GM04504 (cell line): ENCODE measurements around the gene GPR18.
A peak's percentile ranks its signal among the peaks of the same experiment; 100 is the strongest.

Source experiments
- DNase-seq: peaks from one replicate; pipeline ENCODE4 v3.0.0-alpha.2; 2012; ENCODE audit warnings: low read depth

Gene GPR18, protein sequence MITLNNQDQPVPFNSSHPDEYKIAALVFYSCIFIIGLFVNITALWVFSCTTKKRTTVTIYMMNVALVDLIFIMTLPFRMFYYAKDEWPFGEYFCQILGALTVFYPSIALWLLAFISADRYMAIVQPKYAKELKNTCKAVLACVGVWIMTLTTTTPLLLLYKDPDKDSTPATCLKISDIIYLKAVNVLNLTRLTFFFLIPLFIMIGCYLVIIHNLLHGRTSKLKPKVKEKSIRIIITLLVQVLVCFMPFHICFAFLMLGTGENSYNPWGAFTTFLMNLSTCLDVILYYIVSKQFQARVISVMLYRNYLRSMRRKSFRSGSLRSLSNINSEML

DNA sequence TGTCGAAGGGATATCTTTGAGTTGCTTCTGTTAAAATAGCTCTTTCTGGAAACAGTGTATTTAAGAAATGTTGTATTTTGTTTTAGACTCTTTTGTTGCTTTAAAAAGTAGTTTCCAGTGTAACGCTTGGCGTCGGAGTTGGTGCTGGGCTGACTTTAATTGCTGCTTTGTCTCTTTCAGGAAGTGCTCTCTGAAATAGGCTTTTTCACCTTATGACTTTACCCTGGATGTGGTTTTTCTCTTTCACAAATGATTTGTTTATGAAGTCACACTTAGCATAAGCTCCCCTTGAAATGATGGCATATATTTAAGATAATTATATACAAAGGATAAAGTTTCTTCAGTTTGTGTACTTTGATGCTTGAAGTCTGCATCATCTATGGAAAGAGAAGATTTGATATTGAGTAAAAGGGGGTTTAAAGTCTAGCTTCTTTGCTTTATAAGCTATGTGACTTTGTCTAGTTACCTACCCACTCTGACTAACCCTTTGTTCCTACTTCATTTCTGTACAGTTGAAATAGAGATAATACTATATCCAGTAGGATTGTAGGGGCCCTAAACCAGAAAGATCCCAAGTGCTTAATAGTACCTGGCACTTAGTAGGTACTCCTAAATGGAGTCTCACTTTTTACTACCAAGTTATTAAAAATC lies at the start of gene GPR18:
Gene GPR18, minus strand, starts transcription at position 170 of the 651 bp plus-strand sequence. CDS start 2,507 bp downstream, outside the sequence.
- DNase-seq = no peak

DNA sequence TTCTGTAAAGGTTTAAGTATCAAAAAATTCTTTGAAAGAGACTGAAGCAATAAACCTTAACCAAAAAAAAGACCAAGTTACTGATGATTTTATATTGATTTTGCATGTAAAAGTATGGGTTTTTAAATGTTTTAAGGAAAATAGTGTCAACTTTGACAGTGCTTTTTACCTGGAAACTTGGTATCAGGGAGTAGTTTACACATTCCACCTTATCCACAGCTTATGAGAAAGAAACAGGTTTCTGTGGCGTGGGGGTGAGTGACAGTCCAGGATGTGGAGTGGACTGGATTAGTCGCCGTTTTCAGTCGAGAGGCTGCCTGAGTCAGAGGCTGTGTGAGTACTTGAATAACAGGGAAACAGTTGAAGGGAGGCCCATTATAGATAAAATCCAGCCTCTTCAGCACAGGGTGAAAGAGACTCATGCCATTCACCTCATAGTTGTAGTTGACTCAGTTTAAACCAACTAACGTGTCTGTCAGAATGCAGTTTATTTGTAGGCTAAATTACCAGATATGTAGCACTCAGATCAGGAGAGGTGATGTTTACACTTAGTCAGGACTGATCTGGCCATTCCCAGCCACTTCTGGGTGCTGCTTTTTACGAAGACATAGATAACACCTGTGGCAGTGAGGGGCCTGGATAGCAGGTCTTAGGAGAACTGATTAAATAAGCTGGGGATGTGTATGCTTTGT lies 49.6 kb upstream of the GPR18 start:
- peak; percentile 52 for DNase-seq

DNA sequence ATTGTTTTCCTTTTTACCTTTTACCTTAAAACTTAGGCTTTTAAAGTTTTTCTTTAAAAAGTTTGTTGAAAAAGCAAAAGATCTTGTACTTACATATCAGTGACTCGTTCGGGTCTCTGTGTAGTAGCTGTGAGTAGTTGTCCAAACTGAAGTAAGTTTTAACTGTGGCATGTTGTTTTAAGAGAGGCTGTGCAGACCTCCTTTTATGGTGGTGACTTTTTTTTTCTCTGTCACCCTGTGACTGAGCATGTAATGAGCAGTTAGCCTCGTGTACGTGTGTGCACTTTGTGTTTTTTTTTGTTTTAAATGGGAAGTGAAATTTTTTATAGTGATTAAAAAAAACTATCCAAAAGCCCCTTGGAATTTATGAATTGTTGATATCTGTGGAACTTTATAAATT lies 49.1 kb upstream of the GPR18 start, which contains the start of gene GPR183:
Gene GPR183, minus strand, starts transcription at position 153 of the 400 bp plus-strand sequence. CDS start 11,254 bp downstream, outside the sequence.
- no peak for DNase-seq

DNA sequence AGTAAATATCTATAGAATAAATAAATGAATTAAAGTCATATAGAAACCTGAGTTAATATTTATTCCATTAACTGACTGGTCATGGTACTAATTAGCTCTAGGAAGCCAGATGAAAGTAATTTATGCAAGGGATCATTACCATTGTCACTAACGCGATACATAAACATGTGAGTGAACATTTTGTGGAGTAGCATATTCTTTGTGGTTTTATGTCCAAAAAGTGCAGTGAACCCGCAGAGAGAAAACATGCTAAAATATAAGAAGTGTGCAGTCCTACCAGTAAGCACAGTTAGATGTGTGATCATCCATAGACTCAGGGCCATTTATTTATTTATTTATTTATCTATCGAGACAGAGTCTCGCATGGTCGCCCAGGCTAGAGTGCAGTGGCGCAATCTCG lies 47.4 kb upstream of the GPR18 start:
- no peak for DNase-seq

DNA sequence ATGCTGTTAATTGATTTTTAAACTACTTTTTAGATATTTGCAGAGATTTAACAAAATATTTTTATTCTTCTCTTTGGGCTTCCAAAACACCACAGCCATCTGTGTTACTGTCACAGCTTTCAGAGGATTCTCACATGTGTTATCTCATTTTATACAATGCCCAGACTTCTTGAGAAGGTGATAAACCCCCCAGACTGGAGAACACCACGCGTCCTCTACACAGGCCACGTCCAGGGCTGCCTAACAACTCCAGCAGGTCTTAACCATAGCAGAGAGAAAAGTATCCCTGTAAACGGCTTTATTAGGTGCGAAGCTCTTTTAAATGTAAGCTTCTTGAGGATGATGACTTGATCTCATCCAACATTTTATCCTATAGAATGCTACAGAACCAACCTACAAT lies 47.0 kb upstream of the GPR18 start:
- no peak for DNase-seq

DNA sequence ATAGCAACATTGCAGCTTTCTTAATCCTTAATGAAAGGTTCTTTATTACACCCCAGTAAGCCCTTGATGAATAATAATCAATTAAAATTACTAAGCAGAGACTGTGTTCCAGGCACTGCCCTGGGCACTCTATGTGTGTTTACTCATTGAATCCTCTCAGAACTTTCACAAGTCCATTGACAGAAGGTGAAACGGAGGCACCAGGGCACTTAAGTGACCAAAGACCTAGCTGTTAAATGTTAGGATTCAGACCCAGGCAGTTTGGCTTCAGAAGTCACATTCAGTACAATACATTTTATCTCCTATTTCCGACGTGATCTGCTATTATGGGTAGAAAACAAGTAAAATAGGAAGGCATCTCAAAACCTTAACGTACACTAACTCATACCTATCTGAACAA lies 46.4 kb upstream of the GPR18 start:
- DNase-seq = no peak

DNA sequence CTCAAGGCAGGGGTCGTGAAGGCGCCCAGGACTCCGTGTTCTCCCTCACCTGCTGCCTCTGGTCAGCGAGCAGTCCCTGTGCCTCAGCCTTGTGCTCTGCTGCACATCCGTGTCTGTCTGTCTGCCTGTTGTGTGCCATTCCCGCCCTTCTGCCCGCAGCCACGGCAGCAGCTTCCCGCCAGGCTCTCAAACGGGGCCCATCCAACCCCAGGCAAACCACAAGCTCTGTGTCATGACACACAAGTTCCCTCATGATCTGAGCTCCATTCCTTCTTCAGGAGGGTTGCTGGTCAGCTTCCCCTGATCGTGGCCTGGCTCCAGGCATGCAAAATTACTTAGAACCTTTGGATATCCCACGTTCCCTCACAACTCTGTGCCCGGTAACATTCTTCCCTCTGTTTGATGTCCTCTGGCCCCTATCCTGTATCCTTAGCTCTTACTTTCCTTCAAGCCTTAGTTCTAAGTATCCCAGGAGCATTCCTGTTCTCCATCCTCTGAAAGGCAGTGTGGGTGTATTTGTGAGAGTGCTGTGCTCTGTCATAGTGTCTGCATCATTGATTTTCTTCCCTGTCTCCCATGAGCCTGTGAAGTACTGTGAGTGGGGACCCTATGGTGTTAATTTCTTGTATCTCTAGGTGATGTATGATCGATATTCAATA lies 45.8 kb upstream of the GPR18 start:
- no peak for DNase-seq

DNA sequence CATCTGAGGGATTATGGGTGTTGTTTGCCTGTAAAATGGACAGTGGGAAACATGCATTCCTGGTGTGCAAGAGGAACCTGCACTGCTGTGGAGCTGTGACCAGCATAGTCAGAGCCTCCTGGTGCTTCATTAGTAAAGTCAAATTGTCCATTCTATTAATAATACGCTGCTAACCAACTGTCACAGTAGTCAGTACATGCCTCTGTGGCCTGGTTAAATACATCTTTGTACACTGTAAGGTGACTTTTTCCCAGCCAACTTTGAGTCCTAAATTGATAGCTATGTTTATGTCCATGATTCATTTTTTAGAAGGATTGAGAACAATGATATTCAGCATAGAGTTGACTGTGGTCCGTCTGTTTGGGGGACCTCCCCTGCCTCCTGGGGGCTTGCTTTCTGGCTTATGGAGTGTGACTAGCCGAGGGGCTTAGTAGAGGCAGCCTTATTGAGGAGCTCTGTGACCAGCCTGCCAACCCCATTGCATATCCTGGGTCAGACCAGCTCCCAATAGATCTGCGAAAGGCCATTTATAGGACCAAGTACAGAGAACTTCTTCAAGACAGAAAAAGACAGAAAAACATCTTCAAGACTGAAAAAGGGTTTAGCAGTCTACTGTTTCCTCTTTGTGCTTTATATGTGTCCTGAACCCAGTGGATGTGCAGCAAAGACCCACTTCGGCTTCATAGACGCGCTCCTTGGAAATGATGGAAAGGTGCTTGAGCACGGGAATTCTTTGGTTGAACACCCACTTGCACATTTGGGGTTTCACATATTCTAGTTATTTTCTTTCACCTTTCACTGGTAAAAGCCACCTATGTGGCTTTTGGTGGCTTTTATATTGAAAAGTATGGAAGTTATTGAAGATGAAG lies 44.7 kb upstream of the GPR18 start:
- DNase-seq = no peak

DNA sequence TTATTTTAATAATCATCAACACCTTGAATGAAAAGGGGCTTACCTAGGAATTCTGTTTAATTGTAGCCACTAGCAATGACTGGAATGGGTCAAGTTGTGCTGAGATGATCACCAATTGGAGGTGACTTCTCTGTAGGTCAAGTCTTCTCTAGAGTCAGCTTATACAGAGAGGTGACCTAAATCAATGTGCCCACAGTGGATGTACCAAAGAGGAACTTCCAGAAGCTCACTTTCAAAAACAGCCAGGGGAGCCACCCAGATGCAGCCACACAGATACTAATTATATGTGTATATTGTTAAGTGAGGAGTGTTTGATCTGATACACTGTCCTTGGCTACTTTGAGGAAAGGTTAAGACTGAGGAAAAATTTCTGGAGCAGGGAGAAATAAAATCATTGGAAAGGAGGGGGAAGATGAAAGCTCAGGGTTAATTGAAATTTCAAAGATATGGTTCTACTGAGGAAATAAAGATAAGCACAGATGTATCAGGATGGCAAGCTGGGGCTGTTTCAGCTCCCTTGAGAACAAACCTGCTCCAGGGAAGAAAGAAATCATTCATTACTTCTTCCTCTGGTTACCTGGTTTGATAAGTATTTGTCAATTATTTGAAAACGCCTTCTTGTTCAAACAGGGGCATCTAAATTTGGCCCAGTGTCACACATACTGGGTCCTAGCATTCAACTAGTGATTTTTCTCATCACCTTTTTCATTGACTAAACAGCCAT lies 43.9 kb upstream of the GPR18 start:
- DNase-seq = no peak

DNA sequence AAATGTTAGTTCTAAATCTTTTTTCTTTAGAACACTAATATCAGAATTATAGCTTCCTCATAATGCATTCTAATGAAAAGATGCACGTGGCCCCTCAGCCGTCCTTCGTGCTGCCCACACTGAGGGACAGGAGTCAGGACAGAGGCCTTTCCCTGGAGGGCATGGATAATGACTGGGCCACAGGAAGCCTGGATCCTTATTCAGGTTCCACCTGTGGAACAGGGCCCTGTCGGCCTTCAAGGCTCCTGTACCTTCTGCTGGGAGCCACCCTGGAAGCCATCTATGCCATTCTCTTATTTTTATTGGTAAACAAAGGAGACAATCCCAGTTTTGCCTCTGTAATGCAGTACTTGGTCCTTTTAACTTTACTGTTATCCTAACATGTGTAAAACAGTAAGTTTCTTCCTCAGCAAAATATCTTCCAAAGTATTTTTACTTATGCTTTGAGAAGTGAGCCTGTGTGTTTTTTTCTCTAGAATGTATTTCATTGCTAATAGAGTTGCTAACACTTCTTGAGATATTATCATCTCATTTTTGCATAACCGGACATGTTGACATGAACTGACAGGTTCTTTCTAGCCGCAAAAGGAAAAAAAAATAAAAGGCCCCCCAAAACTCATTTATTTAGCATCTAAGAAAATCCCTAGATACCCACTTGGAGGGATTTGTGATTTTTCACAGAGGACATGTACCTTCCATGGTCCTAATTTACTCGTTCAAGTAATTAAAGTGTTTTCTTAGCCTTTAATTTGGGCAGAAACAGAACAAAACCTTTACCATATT lies 43.1 kb upstream of the GPR18 start:
- no peak for DNase-seq

DNA sequence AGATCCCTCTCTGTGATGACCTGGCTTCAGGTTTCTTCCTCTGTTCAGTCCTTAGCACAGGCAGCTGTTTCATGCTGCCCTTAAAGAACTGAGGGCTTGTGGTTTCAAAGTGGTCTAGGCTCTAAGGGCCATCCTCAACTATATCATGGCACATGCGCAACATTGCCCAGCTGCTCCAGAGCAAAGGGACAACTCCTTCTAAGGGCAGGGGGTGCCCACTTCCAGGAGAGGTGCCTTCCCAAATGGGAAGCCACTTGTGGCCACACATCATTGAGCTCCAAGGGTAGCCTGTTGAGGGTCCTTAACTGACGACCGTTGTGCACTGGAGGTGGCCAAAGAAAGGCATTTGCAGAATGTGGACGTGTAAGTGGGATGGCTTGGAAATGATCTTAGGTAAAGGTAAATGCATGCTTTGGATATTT lies 41.8 kb upstream of the GPR18 start:
- DNase-seq = no peak

DNA sequence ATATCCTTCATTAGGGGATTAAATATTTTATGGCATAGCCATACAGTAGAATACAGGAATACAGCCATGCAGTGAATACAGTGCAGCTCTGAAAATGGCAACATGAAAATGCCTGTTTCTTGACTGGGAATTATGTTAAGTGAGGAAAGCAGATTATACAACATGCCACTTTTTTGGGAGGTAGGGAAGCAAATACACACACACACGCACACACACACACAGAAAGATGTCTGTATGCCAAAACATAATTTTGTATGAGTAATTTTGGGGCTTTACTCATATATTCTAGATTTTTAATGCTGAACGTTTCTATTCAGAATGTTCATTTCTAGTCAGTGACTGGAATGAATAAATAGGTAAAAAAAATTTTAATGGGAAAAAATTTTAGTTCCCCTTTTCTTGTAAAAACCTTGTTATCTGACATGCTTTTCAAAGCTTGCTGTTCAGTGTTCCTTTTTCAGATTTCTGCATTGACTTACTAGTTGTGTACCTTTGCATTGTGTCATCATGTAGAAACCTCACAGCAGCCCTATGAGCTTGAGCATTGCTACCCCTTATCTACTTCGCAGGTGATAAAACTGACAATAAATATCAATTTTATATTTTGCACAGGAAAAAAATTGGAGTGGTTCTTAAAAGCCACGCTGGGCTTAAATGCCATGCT lies 41.2 kb upstream of the GPR18 start:
- no peak for DNase-seq

DNA sequence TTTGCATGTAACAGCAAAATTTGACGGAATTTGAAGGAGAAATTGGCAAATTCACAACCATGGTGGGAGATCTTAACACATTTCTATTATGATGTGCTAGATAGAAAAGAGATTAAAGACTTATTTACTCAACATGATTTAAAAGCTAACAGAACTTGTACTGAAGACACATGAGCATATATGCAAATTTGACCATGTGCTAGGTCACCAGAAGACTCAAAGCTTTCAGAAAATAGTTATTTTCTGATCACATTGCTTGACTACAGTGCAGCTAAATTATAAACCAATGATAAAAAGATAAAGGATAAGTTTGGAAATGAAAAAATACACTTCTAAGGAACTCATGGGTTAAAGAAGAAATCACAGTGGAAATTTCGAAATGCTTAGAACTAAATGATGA lies 39.9 kb upstream of the GPR18 start:
- DNase-seq = no peak

DNA sequence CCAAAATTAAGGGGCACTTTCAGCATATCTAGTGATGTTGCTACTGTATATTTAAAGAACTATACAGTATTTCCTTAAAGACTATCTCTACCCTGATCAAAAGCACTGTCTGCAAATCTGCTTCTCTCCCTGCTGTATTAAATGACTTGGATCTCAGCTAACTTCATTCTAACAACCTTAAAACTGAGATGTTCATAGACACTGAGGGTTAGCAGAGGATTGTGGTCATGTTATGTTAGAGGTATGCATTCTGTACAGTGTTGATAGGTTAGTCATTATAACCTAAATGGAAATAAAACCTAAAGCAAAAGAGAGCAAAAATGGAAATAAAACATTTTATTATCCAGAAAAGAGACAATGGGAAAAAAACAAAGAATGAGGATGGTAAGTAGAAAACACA lies 39.2 kb upstream of the GPR18 start:
- no peak for DNase-seq

DNA sequence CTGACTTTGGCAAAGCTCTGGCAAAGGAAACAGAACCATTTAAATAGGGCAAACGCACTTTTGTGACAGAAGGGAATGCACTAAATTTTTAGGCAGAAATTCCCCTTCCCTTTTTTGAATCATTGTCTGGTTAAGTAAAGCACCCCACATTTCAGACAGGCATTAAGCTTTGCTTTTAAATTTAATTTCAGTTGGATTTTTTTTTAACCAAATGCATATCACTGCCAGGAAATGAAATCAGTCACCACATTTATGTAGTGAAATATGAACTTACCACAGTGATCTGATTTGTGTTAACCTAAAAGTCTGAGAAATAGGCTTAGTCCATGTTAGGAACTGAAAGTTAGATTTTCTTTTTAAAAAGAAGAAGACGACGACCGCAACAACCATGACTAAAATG lies 38.2 kb upstream of the GPR18 start:
- no peak for DNase-seq

DNA sequence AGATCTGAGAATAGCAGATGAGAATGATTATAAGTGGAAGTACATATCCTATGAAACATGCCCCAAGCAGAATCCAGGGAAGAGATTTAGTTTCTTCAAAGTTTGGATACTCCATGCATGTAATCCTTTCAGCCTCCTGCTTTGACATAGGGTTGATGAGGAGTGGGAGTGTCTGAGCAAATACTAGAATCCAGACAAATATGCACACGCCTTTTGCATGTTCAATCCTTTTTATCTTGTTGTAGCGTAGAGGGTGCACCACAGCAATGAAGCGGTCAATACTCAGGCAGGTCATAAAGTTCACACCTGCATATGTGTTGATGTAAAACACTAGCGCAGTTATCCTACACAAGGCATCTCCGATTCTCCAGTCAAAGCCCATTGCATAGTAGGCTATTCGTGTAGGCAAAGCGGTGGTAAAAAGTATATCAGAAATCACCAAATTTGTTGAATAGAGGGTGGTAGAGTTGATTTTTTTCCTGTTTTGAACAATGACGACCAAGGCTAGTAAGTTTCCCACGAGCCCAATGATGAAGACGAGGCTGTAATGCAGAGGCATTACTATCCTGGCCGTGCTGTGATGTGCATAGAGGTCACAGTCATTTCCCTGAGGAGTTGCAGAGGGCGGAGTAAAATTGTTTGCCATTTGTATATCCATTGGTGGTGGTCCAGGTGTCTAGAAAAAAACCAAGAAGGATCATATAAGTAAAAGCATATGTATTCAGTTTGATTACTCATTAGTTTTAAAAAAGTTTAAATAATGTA lies 37.5 kb upstream of the GPR18 start:
- DNase-seq = no peak

DNA sequence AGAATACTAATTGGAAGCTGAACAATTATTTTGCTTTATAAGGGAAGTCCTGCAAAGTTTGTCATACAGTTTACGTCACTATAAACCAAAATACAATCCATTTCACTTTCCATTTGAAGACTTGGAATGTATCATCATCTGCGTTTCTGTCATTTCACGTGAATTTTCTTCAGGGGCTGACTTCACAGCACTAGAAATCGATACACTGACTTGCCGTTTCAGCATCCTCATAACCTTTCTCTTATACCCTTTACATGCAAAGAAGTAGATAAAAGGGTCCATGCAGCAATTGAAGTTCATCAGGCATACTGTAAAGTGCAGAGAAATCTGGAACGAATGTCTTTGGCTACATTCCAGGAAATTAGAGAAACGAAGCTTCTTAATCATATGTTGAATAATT lies 36.8 kb upstream of the GPR18 start:
- no peak for DNase-seq

DNA sequence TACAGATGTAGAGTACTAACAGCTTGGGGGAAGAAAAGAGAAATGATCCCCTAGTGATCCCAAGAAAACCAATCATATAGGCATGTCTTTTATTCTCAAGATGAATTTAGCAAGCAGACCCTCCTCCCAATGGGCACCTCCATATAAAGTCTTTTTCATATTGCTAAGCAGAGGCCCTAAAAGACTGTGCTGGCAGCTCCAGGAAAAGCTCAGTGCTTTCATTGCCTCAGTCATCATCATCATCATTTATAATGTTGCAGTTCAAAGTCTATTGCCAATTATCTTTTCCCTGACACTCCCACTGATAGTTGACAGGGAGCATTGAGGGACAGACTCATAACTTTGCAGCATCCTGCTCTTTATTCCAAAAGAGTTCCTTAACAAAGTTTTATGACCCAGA lies 36.0 kb upstream of the GPR18 start:
- DNase-seq = no peak

DNA sequence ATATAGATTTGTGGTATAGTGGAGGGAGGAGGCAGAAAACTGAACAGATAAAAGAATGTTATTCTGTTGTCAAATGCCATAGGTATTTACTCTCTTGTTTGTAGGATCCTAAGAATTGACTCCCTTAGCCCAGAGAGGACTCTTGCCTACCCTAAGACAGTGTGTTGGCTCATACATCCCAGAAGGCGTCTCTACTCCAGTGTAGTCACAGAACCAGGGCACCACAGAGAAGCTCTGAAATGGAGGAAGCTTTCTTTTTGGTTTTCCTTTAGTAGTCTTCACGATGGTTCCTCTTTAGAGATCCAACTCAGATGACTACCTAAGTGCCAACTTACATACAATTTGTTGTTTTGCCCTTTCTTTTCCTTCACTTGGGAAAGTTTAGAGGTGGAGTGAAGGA lies 35.0 kb upstream of the GPR18 start:
- DNase-seq = no peak
